GM20000 (cell line): ENCODE data around the gene NHLRC4.

ENCODE experiments used
- DNase-seq: peaks from one replicate; pipeline ENCODE4 v3.0.0; 2012; ENCODE audit warnings: low spot score
- CTCF ChIP-seq: IDR thresholded peaks from 2 replicates; pipeline ENCODE4 v1.5.1; 2012; ENCODE audit warnings: mild to moderate bottlenecking, control low read depth; ENCODE audit errors: extremely low read depth, missing control alignments

The NHLRC4 gene

GRCh38 chr16:560701-561412 is 5.9 kb upstream of the NHLRC4 start:
- no peak for TF ChIP-seq CTCF
- no peak for DNase-seq

- no peak for DNase-seq
- TF ChIP-seq CTCF: no peak
These were observed 5.4 kb upstream of the NHLRC4 start for GRCh38 chr16:561413-561794.

GRCh38 chr16:561957-562938 is 4.6 kb upstream of the NHLRC4 start:
- DNase-seq: no peak

GRCh38 chr16:563072-563644 is 3.6 kb upstream of the NHLRC4 start:
- TF ChIP-seq CTCF: no peak
- DNase-seq: no peak

More at GRCh38 chr16:561957-562938, 4.6 kb upstream of the NHLRC4 start:
- no peak for TF ChIP-seq CTCF

- no peak for DNase-seq
- no peak for TF ChIP-seq CTCF
These were observed 2.0 kb upstream of the NHLRC4 start for GRCh38 chr16:564690-565418.

- no peak for DNase-seq
- TF ChIP-seq CTCF: no peak
These were observed 1.1 kb upstream of the NHLRC4 start for GRCh38 chr16:565419-566330.
